Suprapubic skin (tissue), 3 donors: Measurements from ENCODE around the gene NRN1.

Experiments
- CTCF ChIP-seq, 2 donors: fragments of 200-600 bp in 1 of 2; fragments of 450-650 bp in 1 of 2; sonication (generic) in 1 of 2; IDR thresholded peaks; one replicate each; pipeline ENCODE4 v1.5.1; 2016 to 2019; ENCODE audit warnings: antibody characterized with exemption in 2 of 2, mild to moderate bottlenecking in 1 of 2, moderate library complexity in 1 of 2
- EP300 ChIP-seq: sonication (generic); formaldehyde crosslinking; IDR thresholded peaks from one replicate; pipeline ENCODE4 v1.6.1; 2017; ENCODE audit warnings: antibody characterized with exemption
- POLR2A ChIP-seq, 2 donors: fragments of 450-650 bp; IDR thresholded peaks; one replicate each; pipeline ENCODE4 v1.6.1; 2017; ENCODE audit warnings: antibody characterized with exemption in 2 of 2, mild to moderate bottlenecking in 2 of 2, moderate library complexity in 2 of 2

- TF ChIP-seq CTCF (IDR thresholded peaks at IDR 0.05) (no peak), POLR2A (IDR thresholded peaks at IDR 0.05) (no peak), EP300 (no peak)
Observed at GRCh38 chr6:6006428-6007365, at the start of gene NRN1.
